Panc1 (cell line): ENCODE data around the gene DDX28. TPM values are rescaled to one million over a fixed set of nuclear protein-coding genes. Genes with fewer than 3 reads are reported as not detected.
"Not testable (repeated sequence)": the region's sequence is repeated elsewhere in the genome, so short reads cannot be mapped to it uniquely, and the experiment has no call there.

Experiments used
- ATAC-seq: fragments of 200-7000 bp; cut with Tn5 transposase; 2 replicates; pipeline ENCODE4 v1.9.1; 2020; ENCODE audit warnings: mild to moderate bottlenecking, moderate library complexity
- BruUV-seq: library from RNA; stranded (reverse); fragments of 400-500 nt; replicated peaks from 2 replicates; lab custom pipeline; 2021; lab: Mats Ljungman, UMichigan
- CTCF ChIA-PET: fragments of 300-600 bp; sonication (Branson Sonifier 250); formaldehyde crosslinking; loops from one replicate; lab custom pipeline; 2022; ENCODE audit warnings: antibody characterized with exemption; lab: Charles Lee
- POLR2A ChIA-PET: fragments of 300-600 bp; sonication (Branson Sonifier 250); formaldehyde crosslinking; loops from one replicate; lab custom pipeline; 2022; ENCODE audit warnings: antibody characterized with exemption; lab: Charles Lee
- DNase-seq: peaks from one replicate; pipeline ENCODE4 v3.0.0-alpha.2; 2010; ENCODE audit warnings: low read depth, low spot score
- H3K27ac ChIP-seq: 2 replicates; pipeline ENCODE4 v1.5.1; 2011; ENCODE audit warnings: mild to moderate bottlenecking, low read length, inconsistent platforms
- H3K27me3 ChIP-seq: fragments of 200-500 bp; sonication (Bioruptor generic); 2 replicates; pipeline ENCODE4 v1.6.0; 2014; ENCODE audit warnings: low read length, inconsistent platforms; ENCODE audit not compliant: control insufficient read depth, insufficient read depth
- H3K36me3 ChIP-seq: fragments of 200-500 bp; sonication (Bioruptor generic); 2 replicates; pipeline ENCODE4 v1.5.1; 2014; ENCODE audit warnings: inconsistent platforms, mild to moderate bottlenecking, low read length, moderate library complexity; ENCODE audit not compliant: control insufficient read depth, insufficient read depth
- H3K4me1 ChIP-seq: 2 replicates; pipeline ENCODE4 v1.5.1; 2011; ENCODE audit warnings: inconsistent platforms, mild to moderate bottlenecking, low read length, moderate library complexity; ENCODE audit not compliant: control insufficient read depth, insufficient read depth
- H3K4me3 ChIP-seq, 2 experiments: 2 replicates each; pipeline ENCODE4 v1.5.1; 2011 to 2012; ENCODE audit warnings: low read depth in 2 of 2, low read length in 2 of 2, mild to moderate bottlenecking in 2 of 2, inconsistent platforms in 1 of 2, moderate library complexity in 1 of 2
- H3K9me3 ChIP-seq: fragments of 200-500 bp; sonication (Bioruptor generic); 2 replicates; pipeline ENCODE4 v1.5.1; 2014; ENCODE audit warnings: low read depth, mild to moderate bottlenecking, inconsistent platforms, low read length, moderate library complexity; ENCODE audit not compliant: control insufficient read depth, insufficient read depth
- CTCF ChIP-seq: fragments of 450-650 bp; IDR thresholded peaks from 2 replicates; pipeline ENCODE4 v1.5.1; 2017; ENCODE audit warnings: mild to moderate bottlenecking
- POLR2AphosphoS5 ChIP-seq: IDR thresholded peaks from 2 replicates; pipeline ENCODE4 v1.6.1; 2012; ENCODE audit warnings: mild to moderate bottlenecking, low read depth, low read length, moderate library complexity
- REST ChIP-seq, 2 experiments: IDR thresholded peaks; 2 replicates each; pipeline ENCODE4 v1.6.1; 2011 to 2012; ENCODE audit warnings: low read depth in 2 of 2, control low read depth in 1 of 2, low read length in 1 of 2, mild to moderate bottlenecking in 1 of 2, moderate library complexity in 1 of 2; ENCODE audit not compliant: insufficient read depth in 1 of 2
- SIN3A ChIP-seq: IDR thresholded peaks from 2 replicates; pipeline ENCODE4 v1.6.1; 2012; ENCODE audit warnings: low read depth, mild to moderate bottlenecking, low read length, moderate library complexity, borderline replicate concordance; ENCODE audit not compliant: insufficient read depth
- TCF7L2 ChIP-seq: IDR thresholded peaks from 2 replicates; pipeline ENCODE4 v1.6.1; 2011; ENCODE audit warnings: mild to moderate bottlenecking, low read depth, low read length, inconsistent platforms
- in situ Hi-C: cut with HindIII; loops from 2 replicates; pipeline ENCODE4 v1.10.0; 2016; ENCODE audit warnings: low sequenced_read_pairs, low pct_unique_long_range_greater_than_20kb
- intact Hi-C: fragments of 100-400 bp; cut with micrococcal nuclease; formaldehyde crosslinking; loops from one replicate; pipeline ENCODE4 v1.10.0; 2022; ENCODE audit not compliant: unreplicated experiment
- total RNA-seq: library from RNA; stranded (reverse); gene quantifications from one replicate; pipeline ENCODE4 v1.2.1, GENCODE V29; 2021; ENCODE audit not compliant: unreplicated experiment

DDX28 gene
- total RNA-seq, 1 experiment from 2014 or later = 8.4 TPM

GRCh38 chr16:67994040-67994408, 29.0 kb downstream of the DDX28 start:
- ChIA-PET CTCF (interaction anchor here (0.6 kb wide), 2 partner anchors 37 to 267 kb away, joined by 4 to 5 read pairs; no protein-coding TSS in a partner anchor), POLR2A (interaction anchor here (0.6 kb wide), 1 partner anchor 27 kb away, joined by 3 read pairs; no protein-coding TSS in a partner anchor)
- H3K27me3 ChIP-seq, H3K9me3 ChIP-seq, H3K36me3 ChIP-seq, in situ Hi-C loops, DNase-seq, H3K27ac ChIP-seq, BruUV-seq, H3K4me1 ChIP-seq, H3K4me3 ChIP-seq: not testable (repeated sequence)
- ATAC-seq = peak; percentile 40
- intact Hi-C loops = loop anchor here (5.0 kb wide), 1 partner anchor 48 kb away; no protein-coding TSS in a partner anchor

- H3K36me3 ChIP-seq = no peaks in the 10 kb centered on the region
- in situ Hi-C loops (no loop called here), intact Hi-C loops (loop anchor here (5.0 kb wide), 1 partner anchor 49 kb away; no protein-coding TSS in a partner anchor)
- TF ChIP-seq CTCF = peak; percentile 96
- no peak for TF ChIP-seq SIN3A
- TF ChIP-seq POLR2AphosphoS5 = no peak
- TF ChIP-seq TCF7L2 = no peak
- no TSS peak for BruUV-seq
- peak; percentile 96 for ATAC-seq
- no peak for DNase-seq
- H3K27me3 ChIP-seq = no peaks in the 10 kb centered on the region
- peaks cover 4% of the 10 kb centered on the region; the same call in 1 of the 2 replicates for H3K4me1 ChIP-seq
- ChIA-PET POLR2A (interaction anchor here (0.6 kb wide), 1 partner anchor 26 kb away, joined by 3 read pairs; no protein-coding TSS in a partner anchor), CTCF (interaction anchor here (0.6 kb wide), 2 partner anchors 37 to 268 kb away, joined by 4 to 5 read pairs; no protein-coding TSS in a partner anchor)
- H3K4me3 ChIP-seq = peak overlapping the region in 1 of 2 experiments; percentile 26; a peak in 2 of 4 replicates
- H3K27ac ChIP-seq = peak overlapping the region; percentile 65
- H3K9me3 ChIP-seq = no peaks in the 10 kb centered on the region
Observed at GRCh38 chr16:67993207-67994039, 29.6 kb downstream of the DDX28 start.

GRCh38 chr16:67992661-67993206, 30.3 kb downstream of the DDX28 start:
- peak; percentile 29; the same call in 1 of the 2 replicates for ATAC-seq
- H3K27me3 ChIP-seq = no peaks in the 10 kb centered on the region
- H3K4me1 ChIP-seq = peaks cover 4% of the 10 kb centered on the region; the same call in 1 of the 2 replicates
- ChIA-PET POLR2A (no interaction called here), CTCF (no interaction called here)
- no peak overlapping the region for H3K4me3 ChIP-seq
- no peaks in the 10 kb centered on the region for H3K36me3 ChIP-seq
- no peak for TF ChIP-seq REST (IDR thresholded peaks at IDR 0.05; ENCODE audit: insufficient read depth in 1 of 2, low read depth in 2 of 2, low read length in 1 of 2)
- TF ChIP-seq CTCF = no peak
- TF ChIP-seq POLR2AphosphoS5 = no peak
- no peak for TF ChIP-seq TCF7L2
- no peak for TF ChIP-seq SIN3A
- in situ Hi-C loops = no loop called here
- no peaks in the 10 kb centered on the region for H3K9me3 ChIP-seq
- intact Hi-C loops = loop anchor here (5.0 kb wide), 1 partner anchor 50 kb away; no protein-coding TSS in a partner anchor
- H3K27ac ChIP-seq = no peak overlapping the region
- DNase-seq = no peak
- BruUV-seq = no TSS peak
